ELR (cell line): Measurements from ENCODE around the gene RBMS3.

Experiments used
- DNase-seq: peaks from one replicate; pipeline ENCODE4 v3.0.0-alpha.2; 2015; ENCODE audit warnings: low read depth

RBMS3 gene

DNA sequence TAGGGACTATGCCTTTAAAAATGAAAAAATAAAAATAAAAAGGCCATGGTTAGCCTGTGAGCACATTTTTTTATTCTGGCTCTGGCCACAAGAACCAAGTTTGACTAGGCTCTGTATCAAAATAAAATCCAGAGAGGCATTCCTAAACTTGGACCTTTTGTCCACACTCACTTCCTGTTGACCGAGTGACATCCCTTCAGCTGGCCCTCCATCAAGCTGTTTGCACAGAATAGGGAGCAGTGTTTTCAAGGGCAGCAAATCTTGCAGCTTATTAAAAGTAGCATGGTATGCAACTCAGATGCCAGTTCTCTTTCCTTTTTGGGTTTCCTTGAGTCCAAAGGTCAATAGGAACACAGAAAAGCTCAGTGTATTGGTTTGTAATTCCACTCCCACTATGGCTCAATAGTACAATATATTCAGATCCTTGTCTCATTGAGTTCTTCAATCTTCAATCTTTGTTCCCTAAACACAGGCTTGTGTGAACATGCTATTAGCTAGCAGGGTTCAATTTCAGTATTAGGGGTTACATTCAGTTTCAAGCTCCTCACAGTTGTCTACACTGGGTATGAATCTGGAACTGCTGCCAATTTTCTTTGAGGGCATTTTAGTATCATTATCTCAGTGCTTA is 244.5 kb downstream of the RBMS3 start:
- DNase-seq = no peak

GRCh38 chr3:29527246-29527645 is 246.4 kb downstream of the RBMS3 start:
- no peak for DNase-seq

DNA sequence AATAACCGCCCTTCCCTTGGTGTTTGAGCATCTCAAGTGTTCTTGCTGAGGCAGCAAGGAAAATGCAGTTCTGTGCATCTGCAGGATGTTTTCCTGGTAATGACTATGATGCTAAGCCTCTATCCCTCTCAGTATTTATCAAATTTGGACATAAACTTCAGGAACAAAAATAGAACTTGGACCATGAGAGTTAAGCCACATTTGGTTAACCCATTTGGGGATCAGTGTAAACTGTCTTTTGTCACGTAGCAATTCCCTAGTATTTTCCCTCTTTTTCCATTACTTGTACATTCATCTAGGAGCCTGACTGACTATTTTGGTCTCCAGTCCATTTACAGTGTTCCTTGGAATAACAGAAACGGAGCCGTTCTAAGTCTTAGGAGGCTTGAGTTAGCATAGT is 250.8 kb downstream of the RBMS3 start:
- no peak for DNase-seq

- DNase-seq = no peak
These were observed 251.6 kb downstream of the RBMS3 start for GRCh38 chr3:29532473-29532872.

GRCh38 chr3:29534006-29534405 is 253.1 kb downstream of the RBMS3 start:
- no peak for DNase-seq

DNA sequence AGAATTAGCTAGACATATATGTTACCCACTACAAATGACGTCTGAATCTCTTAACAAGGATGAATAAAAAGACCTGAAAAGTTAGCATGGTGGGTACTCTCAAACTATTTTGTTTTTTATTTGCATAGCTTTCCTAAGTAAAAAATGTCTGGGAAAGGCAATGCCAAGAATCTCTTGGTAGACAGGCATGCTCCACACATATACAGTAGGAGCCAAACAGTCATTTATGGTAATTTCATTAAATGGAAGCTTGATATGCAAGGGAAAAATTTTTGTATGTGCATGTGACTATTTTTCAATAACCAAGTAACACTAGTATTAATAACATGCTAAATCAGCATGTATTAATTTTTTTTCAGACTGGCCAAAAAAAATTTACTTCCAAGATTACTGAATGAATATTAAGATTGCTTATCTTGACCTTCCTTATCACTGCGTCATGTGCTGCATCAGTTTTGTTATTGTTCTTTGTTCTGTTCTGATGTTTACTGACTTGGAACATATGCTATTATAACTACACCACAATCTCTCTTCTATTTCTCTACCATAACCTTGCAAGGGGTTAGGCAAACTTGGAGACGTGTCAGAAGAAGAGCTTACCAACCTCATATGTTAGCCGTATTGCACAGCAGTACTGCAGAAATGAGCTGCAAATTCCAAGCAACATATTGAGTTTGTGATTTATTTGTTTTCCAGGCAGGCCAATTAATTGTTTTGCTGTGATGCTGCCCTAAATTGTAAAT is 255.3 kb downstream of the RBMS3 start:
- no peak for DNase-seq

- DNase-seq = no peak
These were observed 257.2 kb downstream of the RBMS3 start for GRCh38 chr3:29537889-29538609.

DNA sequence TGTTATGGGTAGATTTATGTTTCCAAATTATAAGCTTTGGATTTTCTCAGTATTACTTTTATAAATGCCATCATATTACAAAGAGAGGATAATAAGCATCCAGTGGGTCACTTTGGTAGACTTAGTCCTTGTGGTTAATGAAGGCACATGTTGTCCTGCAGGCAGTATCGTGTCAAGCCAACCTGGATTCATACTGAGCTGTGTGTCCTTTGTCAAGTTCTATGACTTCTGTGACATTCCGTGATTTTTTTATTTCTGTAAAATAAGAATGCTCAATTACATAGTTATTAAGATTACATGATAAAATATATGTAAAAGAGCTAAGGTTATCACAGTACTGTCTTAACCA is 257.7 kb downstream of the RBMS3 start:
- DNase-seq = no peak

DNA sequence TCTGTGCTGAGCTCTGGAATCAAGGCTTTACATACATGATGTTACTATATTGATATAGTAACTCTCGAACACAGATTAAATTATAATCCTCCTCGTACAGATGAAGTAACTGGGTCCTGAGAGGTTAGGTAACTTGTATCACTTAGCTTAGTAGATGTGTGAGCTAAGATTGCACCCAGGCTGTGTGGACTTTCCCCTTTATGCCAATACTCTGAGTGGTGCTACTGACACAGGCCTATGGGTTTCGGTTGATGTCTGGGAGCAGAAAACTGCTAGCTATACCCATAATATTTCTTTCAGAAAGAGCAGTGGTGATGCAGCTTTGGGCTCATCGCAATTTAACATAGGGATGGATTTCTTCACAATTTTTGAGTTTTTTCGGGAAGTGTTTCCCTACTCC is 259.7 kb downstream of the RBMS3 start:
- DNase-seq = no peak

DNA sequence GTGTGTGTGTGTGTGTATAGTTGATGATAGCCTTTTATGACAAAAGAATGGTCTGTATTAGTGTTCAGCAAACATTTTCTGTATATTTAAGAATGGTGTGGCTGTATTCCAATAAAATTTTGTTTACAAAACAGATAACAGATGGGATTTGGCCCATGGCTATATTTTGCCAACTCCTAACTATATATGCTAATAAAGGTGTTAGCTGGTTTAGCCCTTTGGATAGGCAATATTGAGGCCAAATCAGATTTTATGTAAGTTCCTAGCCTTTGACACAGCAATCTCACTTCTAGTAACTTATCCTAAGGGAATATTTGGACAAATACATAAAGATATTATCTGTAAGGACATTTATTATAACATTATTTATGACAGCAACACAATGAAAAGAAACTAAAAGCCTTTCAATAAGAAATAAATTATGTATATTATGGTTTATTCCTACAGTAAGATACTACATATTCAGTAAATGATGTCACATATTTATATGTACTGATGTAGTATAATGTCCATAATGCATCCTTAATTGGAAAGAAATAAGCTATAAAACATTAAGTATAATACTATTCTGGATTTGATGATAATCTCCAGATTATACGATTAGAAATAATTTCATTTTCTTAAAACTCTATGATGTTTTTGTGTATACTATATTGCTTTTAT is 264.0 kb downstream of the RBMS3 start:
- no peak for DNase-seq

- DNase-seq = no peak
These were observed 264.7 kb downstream of the RBMS3 start for GRCh38 chr3:29545615-29546014.

DNA sequence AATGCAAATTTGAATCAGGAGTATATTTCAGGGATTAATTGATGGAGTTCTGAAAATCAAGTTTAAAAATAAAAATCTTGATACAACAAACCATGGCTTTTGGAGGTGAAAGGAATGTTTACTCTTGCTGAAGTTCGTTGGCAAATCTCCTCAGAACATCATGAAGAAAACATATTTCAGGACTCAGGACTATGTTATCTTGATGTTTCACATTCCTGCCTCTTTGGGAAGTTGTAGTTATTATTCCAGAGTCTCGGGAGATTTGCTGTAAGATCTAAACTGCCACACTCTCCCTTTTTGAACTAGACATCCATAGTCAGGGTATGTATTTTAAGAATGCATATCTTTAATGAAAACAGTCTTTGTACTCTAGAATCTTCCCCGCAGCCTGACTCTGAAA is 271.2 kb downstream of the RBMS3 start:
- no peak for DNase-seq

- DNase-seq = no peak
These were observed 273.7 kb downstream of the RBMS3 start for GRCh38 chr3:29554566-29554965.

GRCh38 chr3:29555590-29555989 is 274.7 kb downstream of the RBMS3 start:
- DNase-seq = no peak

DNA sequence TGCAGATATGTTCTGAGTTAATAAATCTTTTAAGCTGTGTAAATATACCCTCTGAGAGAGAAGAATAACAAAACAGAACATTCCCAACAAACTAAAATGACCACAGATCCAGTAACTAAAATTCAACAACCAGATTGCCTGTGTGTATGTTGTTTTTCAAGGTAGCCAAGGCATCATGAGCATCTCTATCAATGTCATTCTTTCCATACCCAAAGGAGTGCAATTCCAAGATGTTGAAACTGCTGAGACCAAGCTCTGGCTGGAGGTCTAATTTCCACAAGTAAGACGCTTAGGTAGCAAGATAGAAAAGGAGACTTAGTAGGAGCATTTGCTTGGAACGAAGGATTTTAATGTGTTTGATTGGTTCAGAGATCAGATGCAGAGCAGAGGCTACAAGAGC is 276.3 kb downstream of the RBMS3 start:
- no peak for DNase-seq

DNA sequence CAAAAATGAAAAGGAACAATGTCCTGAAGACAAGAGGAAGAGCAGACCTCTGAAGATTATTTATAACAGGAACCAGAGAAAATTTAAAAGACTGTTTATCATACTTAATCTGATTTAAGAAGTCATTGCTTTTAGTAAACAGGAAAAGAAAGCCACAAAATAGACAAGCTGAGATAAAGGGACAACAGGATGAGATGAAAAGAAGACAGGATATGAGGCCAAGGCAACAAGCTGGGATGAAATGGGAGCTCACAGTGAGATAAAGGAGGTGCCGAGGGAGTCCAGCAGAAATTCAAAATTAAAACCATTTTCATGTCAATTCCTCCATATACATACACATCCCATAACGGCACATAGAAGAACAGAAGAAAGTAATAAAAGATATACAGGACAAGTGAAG is 277.0 kb downstream of the RBMS3 start:
- no peak for DNase-seq

GRCh38 chr3:29559741-29560465 is 279.0 kb downstream of the RBMS3 start:
- DNase-seq = no peak

DNA sequence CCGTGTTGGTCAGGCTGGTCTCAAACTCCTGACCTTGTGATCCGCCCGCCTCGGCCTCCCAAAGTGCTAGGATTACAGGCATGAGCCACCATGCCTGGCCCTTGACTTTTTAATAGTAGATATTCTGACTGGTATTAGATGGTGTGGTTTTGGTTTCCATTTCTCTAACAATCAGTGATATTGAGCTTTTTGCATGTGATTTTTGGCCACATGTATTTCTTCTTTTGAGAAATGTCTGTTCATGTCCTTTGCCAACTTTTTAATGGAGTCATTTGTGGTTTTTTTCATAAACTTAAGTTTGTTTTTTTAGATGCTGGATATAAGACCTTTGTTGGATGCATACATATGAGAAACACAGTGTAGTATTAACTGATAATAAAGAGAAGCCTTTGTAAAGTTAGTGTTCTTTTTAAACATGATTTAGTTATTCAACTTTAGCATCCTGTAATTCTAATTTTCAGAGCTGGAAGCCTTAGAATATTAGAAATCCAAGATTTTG is 280.8 kb downstream of the RBMS3 start:
- DNase-seq = no peak

DNA sequence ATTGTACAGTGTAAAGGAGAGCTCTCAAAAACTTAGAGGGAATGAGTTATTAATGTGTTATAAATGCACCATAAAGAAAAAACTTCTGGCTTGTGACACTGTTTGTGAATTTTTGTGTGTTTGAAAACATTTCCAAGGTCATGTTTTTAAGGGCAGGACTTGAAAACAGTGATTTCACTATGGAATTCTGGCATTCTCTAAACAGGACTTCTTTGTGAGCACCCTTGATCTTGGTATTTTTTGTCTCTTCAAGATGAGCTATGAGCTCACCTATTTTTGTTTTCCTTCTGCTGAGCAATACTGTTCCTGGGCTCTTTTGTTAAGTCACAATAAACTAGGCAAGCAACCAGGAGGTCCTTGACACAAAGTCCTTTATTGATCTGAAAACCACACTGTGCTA is 284.4 kb downstream of the RBMS3 start:
- DNase-seq = no peak

- no peak for DNase-seq
These were observed 286.6 kb downstream of the RBMS3 start for GRCh38 chr3:29567501-29567900.

DNA sequence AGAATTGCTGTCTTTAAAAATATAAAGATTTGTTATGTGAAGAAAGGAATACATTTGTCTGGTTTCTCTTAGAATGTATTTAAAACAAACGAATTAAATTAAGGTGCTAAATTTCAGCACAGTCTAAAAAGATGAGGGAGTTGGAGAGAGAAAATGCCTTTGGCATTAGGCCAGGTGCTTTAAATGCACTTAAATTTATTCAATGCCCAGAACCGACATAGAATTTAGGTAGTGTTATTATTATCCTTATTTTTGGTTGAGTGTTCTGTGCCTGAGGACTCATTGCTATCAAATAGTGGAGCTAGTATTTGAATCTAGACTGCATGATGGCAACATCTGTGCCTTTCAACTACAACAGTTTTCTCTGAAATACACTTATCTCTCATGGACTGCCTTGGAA is 287.5 kb downstream of the RBMS3 start:
- no peak for DNase-seq

- DNase-seq = no peak
These were observed 295.3 kb downstream of the RBMS3 start for GRCh38 chr3:29576181-29576580.
